ENCODE measurements around the gene EFHC1.

- TF ChIP-seq CTCF (IDR thresholded peaks at IDR 0.05), result no peak
- TF ChIP-seq POLR2A (IDR thresholded peaks at IDR 0.05), result no peak
Measured at GRCh38 chr6:52516943-52517342, 96.8 kb downstream of the EFHC1 start.
